ENCODE results near the gene TACO1. TPM values are rescaled to one million over a fixed set of nuclear protein-coding genes. Genes with fewer than 3 reads are reported as not detected.

The TACO1 gene
- total and polyA plus RNA-seq, 2 experiments from 2014 or later, result 15.4 to 19.9 TPM

- Mint-ChIP-seq H3K36me3 (ENCODE audit: low read depth) (peaks cover 19% of the 10 kb centered on the region), H3K27me3 (ENCODE audit: insufficient read depth, low read depth, poor library complexity) (peaks cover 6% of the 10 kb centered on the region), H3K4me3 (peak overlapping the region; percentile 97), H3K4me1 (peaks cover 8% of the 10 kb centered on the region; the same call in 2 of the 3 replicates), H3K9me3 (no peaks in the 10 kb centered on the region), H3K27ac (peak overlapping the region; percentile 74; the same call in 1 of the 2 replicates)
- peak overlapping the region; percentile 99 for H3K4me2 ChIP-seq
- no peaks in the 10 kb centered on the region for H3K27me3 ChIP-seq (ENCODE audit: insufficient read depth)
- DNase-seq (ENCODE audit: low spot score) (peak; percentile 13), ATAC-seq (no peak)
- no peaks in the 10 kb centered on the region for H3K9me2 ChIP-seq (ENCODE audit: insufficient read depth)
- H3K4me3 ChIP-seq, result peak overlapping the region; percentile 88
- peaks cover 6% of the 10 kb centered on the region; the same call in 1 of the 2 replicates for H3K36me3 ChIP-seq (ENCODE audit: insufficient read depth)
- H2AFZ ChIP-seq, result peak overlapping the region; percentile 88
- H4K20me1 ChIP-seq (replicated peaks; ENCODE audit: insufficient read depth), result no peaks in the 10 kb centered on the region
- H3K4me1 ChIP-seq (ENCODE audit: insufficient read depth), result peaks cover 6% of the 10 kb centered on the region; the same call in 1 of the 2 replicates
- H3F3A ChIP-seq (replicated peaks; ENCODE audit: low read depth), result no peaks in the 10 kb centered on the region
- peaks cover 4% of the 10 kb centered on the region; the same call in 1 of the 2 replicates for H3K79me2 ChIP-seq (replicated peaks; ENCODE audit: insufficient read depth)
- H3K27ac ChIP-seq (ENCODE audit: low read depth), result no peak overlapping the region
- TF ChIP-seq, protein P1, sequence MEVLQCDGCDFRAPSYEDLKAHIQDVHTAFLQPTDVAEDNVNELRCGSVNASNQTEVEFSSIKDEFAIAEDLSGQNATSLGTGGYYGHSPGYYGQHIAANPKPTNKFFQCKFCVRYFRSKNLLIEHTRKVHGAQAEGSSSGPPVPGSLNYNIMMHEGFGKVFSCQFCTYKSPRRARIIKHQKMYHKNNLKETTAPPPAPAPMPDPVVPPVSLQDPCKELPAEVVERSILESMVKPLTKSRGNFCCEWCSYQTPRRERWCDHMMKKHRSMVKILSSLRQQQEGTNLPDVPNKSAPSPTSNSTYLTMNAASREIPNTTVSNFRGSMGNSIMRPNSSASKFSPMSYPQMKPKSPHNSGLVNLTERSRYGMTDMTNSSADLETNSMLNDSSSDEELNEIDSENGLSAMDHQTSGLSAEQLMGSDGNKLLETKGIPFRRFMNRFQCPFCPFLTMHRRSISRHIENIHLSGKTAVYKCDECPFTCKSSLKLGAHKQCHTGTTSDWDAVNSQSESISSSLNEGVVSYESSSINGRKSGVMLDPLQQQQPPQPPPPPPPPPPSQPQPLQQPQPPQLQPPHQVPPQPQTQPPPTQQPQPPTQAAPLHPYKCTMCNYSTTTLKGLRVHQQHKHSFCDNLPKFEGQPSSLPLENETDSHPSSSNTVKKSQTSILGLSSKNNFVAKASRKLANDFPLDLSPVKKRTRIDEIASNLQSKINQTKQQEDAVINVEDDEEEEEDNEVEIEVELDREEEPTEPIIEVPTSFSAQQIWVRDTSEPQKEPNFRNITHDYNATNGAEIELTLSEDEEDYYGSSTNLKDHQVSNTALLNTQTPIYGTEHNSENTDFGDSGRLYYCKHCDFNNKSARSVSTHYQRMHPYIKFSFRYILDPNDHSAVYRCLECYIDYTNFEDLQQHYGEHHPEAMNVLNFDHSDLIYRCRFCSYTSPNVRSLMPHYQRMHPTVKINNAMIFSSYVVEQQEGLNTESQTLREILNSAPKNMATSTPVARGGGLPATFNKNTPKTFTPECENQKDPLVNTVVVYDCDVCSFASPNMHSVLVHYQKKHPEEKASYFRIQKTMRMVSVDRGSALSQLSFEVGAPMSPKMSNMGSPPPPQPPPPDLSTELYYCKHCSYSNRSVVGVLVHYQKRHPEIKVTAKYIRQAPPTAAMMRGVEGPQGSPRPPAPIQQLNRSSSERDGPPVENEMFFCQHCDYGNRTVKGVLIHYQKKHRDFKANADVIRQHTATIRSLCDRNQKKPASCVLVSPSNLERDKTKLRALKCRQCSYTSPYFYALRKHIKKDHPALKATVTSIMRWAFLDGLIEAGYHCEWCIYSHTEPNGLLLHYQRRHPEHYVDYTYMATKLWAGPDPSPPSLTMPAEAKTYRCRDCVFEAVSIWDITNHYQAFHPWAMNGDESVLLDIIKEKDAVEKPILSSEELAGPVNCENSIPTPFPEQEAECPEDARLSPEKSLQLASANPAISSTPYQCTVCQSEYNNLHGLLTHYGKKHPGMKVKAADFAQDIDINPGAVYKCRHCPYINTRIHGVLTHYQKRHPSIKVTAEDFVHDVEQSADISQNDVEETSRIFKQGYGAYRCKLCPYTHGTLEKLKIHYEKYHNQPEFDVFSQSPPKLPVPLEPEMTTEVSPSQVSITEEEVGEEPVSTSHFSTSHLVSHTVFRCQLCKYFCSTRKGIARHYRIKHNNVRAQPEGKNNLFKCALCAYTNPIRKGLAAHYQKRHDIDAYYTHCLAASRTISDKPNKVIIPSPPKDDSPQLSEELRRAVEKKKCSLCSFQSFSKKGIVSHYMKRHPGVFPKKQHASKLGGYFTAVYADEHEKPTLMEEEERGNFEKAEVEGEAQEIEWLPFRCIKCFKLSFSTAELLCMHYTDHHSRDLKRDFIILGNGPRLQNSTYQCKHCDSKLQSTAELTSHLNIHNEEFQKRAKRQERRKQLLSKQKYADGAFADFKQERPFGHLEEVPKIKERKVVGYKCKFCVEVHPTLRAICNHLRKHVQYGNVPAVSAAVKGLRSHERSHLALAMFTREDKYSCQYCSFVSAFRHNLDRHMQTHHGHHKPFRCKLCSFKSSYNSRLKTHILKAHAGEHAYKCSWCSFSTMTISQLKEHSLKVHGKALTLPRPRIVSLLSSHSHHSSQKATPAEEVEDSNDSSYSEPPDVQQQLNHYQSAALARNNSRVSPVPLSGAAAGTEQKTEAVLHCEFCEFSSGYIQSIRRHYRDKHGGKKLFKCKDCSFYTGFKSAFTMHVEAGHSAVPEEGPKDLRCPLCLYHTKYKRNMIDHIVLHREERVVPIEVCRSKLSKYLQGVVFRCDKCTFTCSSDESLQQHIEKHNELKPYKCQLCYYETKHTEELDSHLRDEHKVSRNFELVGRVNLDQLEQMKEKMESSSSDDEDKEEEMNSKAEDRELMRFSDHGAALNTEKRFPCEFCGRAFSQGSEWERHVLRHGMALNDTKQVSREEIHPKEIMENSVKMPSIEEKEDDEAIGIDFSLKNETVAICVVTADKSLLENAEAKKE (CRISPR knock-in tag; IDR thresholded peaks at IDR 0.05), result no peak
- TF ChIP-seq, protein P2, sequence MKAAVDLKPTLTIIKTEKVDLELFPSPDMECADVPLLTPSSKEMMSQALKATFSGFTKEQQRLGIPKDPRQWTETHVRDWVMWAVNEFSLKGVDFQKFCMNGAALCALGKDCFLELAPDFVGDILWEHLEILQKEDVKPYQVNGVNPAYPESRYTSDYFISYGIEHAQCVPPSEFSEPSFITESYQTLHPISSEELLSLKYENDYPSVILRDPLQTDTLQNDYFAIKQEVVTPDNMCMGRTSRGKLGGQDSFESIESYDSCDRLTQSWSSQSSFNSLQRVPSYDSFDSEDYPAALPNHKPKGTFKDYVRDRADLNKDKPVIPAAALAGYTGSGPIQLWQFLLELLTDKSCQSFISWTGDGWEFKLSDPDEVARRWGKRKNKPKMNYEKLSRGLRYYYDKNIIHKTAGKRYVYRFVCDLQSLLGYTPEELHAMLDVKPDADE (IDR thresholded peaks at IDR 0.05), result no peak
- TF ChIP-seq JUNB (IDR thresholded peaks at IDR 0.05; ENCODE audit: unreplicated experiment) (no peak), STAT1 (IDR thresholded peaks at IDR 0.05; ENCODE audit: unreplicated experiment) (no peak)
Measured at GRCh38 chr17:63601439-63602371, 1.0 kb downstream of the TACO1 start.

Data from GM23338 (cell line).